HepG2 (cell line): ENCODE data around the gene SLC2A4. TPM values are rescaled to one million over a fixed set of nuclear protein-coding genes. Genes with fewer than 3 reads are reported as not detected.

Source experiments
- ARID5B ChIP-seq: IDR thresholded peaks from 2 replicates; pipeline ENCODE4 v1.4.0; 2020; ENCODE audit warnings: mild to moderate bottlenecking, missing genetic modification reagents
- HNF4A ChIP-seq: sonication (generic); formaldehyde crosslinking; IDR thresholded peaks from 2 replicates; pipeline ENCODE4 v1.4.0; 2020; ENCODE audit warnings: missing genetic modification reagents
- MED13 ChIP-seq: sonication (generic); formaldehyde crosslinking; IDR thresholded peaks from 2 replicates; pipeline ENCODE4 v1.5.0; 2020; ENCODE audit warnings: missing genetic modification reagents
- MED8 ChIP-seq: sonication (generic); formaldehyde crosslinking; IDR thresholded peaks from 2 replicates; pipeline ENCODE4 v1.8.1; 2023; ENCODE audit warnings: mild to moderate bottlenecking, missing genetic modification reagents; ENCODE audit not compliant: insufficient replicate concordance
- PRMT3 ChIP-seq: sonication (generic); formaldehyde crosslinking; IDR thresholded peaks from 2 replicates; pipeline ENCODE4 v1.8.1; 2022; ENCODE audit warnings: low read depth, mild to moderate bottlenecking, moderate library complexity, missing genetic modification reagents, borderline replicate concordance
- SRSF4 ChIP-seq: fragments of 200-400 bp; formaldehyde crosslinking; IDR thresholded peaks from one replicate; pipeline ENCODE4 v1.6.1; 2018; ENCODE audit warnings: mild to moderate bottlenecking, low read depth, low read length, moderate library complexity; ENCODE audit not compliant: poor library complexity, severe bottlenecking
- ZNF496 ChIP-seq: sonication (generic); formaldehyde crosslinking; IDR thresholded peaks from 2 replicates; pipeline ENCODE4 v1.8.1; 2023; ENCODE audit warnings: mild to moderate bottlenecking, moderate library complexity, missing genetic modification reagents; ENCODE audit not compliant: insufficient replicate concordance
- ZNF547 ChIP-seq: sonication (generic); formaldehyde crosslinking; IDR thresholded peaks from 2 replicates; pipeline ENCODE4 v1.5.1; 2020; ENCODE audit warnings: mild to moderate bottlenecking, missing genetic modification reagents
- ZNF549 ChIP-seq: sonication (generic); formaldehyde crosslinking; IDR thresholded peaks from 2 replicates; pipeline ENCODE4 v1.5.0; 2020; ENCODE audit warnings: missing genetic modification reagents
- polyA plus RNA-seq, 8 experiments: library from polyadenylated mRNA; depleted of rRNA in 3 of 8; stranded (reverse) in 7 of 8; unstranded in 1 of 8; fragments of >200 nt; fragmentation: Illumina TruSeq in 4 of 8; extraction: Trizol in 4 of 8; gene quantifications; 2 replicates each; pipeline versions ENCODE4 v1.2.1 to v1.2.3, GENCODE V29; 2011 to 2016; ENCODE audit warnings: low read depth in 4 of 8, missing spikeins in 1 of 8, mixed read lengths in 1 of 8; ENCODE audit not compliant: insufficient read depth in 1 of 8
- total RNA-seq, 5 experiments: library from RNA; depleted of rRNA; stranded (reverse); fragments of >200 nt; fragmentation: Illumina TruSeq; extraction: Trizol; gene quantifications; 2 replicates each; pipeline ENCODE4 v1.2.3, GENCODE V29; 2016; ENCODE audit warnings: low read depth in 1 of 5
- TF ChIP-seq, protein P1 (sequence below): IDR thresholded peaks from 2 replicates; pipeline ENCODE4 v1.6.1; 2016; ENCODE audit warnings: missing compliant biosample characterization, missing genetic modification reagents, borderline replicate concordance
- TF ChIP-seq, protein P2 (sequence below): IDR thresholded peaks from 2 replicates; pipeline ENCODE4 v1.6.1; 2016; ENCODE audit warnings: low read depth, borderline replicate concordance
- TF ChIP-seq, protein P3 (sequence below): sonication (generic); formaldehyde crosslinking; IDR thresholded peaks from 2 replicates; pipeline ENCODE4 v1.4.0; 2020; ENCODE audit warnings: mild to moderate bottlenecking, missing genetic modification reagents
- TF ChIP-seq, protein P4 (sequence below): sonication (generic); formaldehyde crosslinking; IDR thresholded peaks from 2 replicates; pipeline ENCODE4 v1.5.0; 2020; ENCODE audit warnings: mild to moderate bottlenecking, missing genetic modification reagents, borderline replicate concordance

The SLC2A4 gene
- total and polyA plus RNA-seq, 2 of the 13 experiments (the other 11 are each of a cell fraction or from before 2014, with no cell fraction given) = 4.9 to 5.8 TPM

- TF ChIP-seq ZNF549 (CRISPR knock-in tag) = no peak
- TF ChIP-seq, protein P1, sequence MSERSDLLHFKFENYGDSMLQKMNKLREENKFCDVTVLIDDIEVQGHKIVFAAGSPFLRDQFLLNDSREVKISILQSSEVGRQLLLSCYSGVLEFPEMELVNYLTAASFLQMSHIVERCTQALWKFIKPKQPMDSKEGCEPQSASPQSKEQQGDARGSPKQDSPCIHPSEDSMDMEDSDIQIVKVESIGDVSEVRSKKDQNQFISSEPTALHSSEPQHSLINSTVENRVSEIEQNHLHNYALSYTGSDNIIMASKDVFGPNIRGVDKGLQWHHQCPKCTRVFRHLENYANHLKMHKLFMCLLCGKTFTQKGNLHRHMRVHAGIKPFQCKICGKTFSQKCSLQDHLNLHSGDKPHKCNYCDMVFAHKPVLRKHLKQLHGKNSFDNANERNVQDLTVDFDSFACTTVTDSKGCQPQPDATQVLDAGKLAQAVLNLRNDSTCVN (CRISPR knock-in tag) = no peak
- TF ChIP-seq, protein P2, sequence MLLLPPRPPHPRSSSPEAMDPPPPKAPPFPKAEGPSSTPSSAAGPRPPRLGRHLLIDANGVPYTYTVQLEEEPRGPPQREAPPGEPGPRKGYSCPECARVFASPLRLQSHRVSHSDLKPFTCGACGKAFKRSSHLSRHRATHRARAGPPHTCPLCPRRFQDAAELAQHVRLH (CRISPR knock-in tag) = no peak
- no peak for TF ChIP-seq PRMT3 (CRISPR knock-in tag)
- no peak for TF ChIP-seq SRSF4
- TF ChIP-seq ZNF547 (CRISPR knock-in tag) = no peak
- peak; percentile 36; the same call in 1 of the 2 replicates for TF ChIP-seq HNF4A (CRISPR knock-in tag)
- no peak for TF ChIP-seq ZNF496
- TF ChIP-seq, protein P3, sequence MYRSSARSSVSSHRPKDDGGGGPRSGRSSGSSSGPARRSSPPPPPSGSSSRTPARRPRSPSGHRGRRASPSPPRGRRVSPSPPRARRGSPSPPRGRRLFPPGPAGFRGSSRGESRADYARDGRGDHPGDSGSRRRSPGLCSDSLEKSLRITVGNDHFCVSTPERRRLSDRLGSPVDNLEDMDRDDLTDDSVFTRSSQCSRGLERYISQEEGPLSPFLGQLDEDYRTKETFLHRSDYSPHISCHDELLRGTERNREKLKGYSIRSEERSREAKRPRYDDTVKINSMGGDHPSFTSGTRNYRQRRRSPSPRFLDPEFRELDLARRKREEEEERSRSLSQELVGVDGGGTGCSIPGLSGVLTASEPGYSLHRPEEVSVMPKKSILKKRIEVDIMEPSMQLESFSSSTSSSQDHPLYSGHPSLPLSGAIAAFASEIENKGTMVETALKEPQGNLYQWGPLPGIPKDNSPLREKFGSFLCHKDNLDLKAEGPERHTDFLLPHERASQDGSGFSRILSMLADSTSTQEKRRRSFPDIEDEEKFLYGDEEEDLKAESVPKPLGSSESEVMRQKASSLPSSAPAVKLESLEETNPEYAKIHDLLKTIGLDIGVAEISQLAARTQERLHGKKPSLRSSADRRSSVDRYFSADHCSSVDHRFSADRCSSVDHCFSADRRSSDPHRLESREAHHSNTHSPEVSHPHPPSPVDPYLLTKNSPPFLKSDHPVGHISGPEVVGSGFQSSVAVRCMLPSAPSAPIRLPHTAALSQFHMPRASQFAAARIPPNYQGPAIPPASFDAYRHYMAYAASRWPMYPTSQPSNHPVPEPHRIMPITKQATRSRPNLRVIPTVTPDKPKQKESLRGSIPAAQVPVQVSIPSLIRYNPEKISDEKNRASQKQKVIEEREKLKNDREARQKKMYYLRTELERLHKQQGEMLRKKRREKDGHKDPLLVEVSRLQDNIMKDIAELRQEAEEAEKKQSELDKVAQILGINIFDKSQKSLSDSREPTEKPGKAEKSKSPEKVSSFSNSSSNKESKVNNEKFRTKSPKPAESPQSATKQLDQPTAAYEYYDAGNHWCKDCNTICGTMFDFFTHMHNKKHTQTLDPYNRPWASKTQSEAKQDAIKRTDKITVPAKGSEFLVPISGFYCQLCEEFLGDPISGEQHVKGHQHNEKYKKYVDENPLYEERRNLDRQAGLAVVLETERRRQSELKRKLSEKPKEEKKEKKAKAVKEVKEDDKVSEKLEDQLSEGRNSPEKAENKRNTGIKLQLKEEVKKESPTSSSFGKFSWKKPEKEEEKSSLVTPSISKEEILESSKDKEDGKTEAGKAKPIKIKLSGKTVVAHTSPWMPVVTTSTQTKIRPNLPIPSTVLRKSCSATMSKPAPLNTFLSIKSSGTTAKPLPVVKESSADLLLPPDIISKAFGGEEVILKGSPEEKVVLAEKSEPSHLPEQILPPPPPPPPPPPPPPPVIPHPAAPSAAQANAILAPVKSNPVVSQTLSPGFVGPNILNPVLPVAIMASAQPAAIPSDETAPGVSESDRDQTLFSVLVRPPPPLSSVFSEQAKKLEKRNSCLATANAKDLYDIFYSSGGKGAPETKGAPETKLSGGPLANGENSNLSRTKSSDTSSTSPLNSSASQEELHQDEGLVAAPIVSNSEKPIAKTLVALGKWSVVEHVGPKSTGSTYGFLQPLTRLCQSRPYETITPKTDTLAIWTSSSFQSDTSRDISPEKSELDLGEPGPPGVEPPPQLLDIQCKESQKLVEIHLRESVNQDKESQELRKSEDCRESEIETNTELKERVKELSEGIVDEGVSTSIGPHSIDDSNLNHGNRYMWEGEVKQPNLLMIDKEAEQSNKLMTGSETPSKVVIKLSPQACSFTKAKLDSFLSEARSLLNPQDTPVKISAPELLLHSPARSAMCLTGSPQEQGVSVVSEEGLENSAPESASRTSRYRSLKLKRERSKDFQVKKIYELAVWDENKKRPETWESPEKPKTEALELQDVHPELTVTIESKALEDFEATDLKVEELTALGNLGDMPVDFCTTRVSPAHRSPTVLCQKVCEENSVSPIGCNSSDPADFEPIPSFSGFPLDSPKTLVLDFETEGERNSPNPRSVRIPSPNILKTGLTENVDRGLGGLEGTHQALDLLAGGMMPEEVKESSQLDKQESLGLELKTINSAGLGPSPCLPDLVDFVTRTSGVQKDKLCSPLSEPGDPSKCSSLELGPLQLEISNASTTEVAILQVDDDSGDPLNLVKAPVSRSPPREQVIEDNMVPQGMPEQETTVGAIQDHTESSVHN = no peak
- TF ChIP-seq, protein P4, sequence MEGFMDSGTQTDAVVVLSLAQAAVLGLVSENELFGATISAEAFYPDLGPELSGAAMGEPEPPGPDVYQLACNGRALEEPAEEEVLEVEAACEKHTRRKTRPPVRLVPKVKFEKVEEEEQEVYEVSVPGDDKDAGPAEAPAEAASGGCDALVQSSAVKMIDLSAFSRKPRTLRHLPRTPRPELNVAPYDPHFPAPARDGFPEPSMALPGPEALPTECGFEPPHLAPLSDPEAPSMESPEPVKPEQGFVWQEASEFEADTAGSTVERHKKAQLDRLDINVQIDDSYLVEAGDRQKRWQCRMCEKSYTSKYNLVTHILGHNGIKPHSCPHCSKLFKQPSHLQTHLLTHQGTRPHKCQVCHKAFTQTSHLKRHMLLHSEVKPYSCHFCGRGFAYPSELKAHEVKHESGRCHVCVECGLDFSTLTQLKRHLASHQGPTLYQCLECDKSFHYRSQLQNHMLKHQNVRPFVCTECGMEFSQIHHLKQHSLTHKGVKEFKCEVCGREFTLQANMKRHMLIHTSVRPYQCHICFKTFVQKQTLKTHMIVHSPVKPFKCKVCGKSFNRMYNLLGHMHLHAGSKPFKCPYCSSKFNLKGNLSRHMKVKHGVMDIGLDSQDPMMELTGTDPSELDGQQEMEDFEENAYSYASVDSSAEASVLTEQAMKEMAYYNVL (CRISPR knock-in tag) = 0 out of 2 replicates have a peak, but pooled peaks have one; percentile 14
- TF ChIP-seq MED8 (CRISPR knock-in tag) = no peak
- TF ChIP-seq ARID5B (CRISPR knock-in tag) = no peak
- TF ChIP-seq MED13 = no peak
These were observed 11.2 kb downstream of the SLC2A4 start (continued) for GRCh38 chr17:7292729-7293128.
